HG02885 (cell line): ENCODE data around the gene DGKB.

Source experiments
- ATAC-seq: cut with Tn5 transposase; IDR thresholded peaks from one replicate; pipeline ENCODE4 v1.9.1; 2021; ENCODE audit warnings: mild to moderate bottlenecking; ENCODE audit not compliant: unreplicated experiment, poor library complexity

Gene DGKB

GRCh38 chr7:14419531-14419930, 483.0 kb downstream of the DGKB start:
- ATAC-seq: no peak

GRCh38 chr7:14418633-14419032, 483.9 kb downstream of the DGKB start:
- ATAC-seq: no peak

GRCh38 chr7:14414274-14414986, 488.1 kb downstream of the DGKB start:
- ATAC-seq: no peak

- ATAC-seq: no peak
Observed at GRCh38 chr7:14407246-14408015, 495.1 kb downstream of the DGKB start.

- no peak for ATAC-seq
Observed at GRCh38 chr7:14403587-14403986, 499.0 kb downstream of the DGKB start.

GRCh38 chr7:14400271-14400670, 502.3 kb downstream of the DGKB start:
- ATAC-seq: no peak

- ATAC-seq: no peak
Observed at GRCh38 chr7:14398526-14398925, 504.0 kb downstream of the DGKB start.

GRCh38 chr7:14395860-14396259, 506.7 kb downstream of the DGKB start:
- no peak for ATAC-seq

- ATAC-seq: no peak
Observed at GRCh38 chr7:14394786-14395185, 507.8 kb downstream of the DGKB start.

- ATAC-seq: no peak
Observed at GRCh38 chr7:14389595-14389994, 513.0 kb downstream of the DGKB start.

GRCh38 chr7:14389181-14389591, 513.4 kb downstream of the DGKB start:
- ATAC-seq: no peak

- no peak for ATAC-seq
Observed at GRCh38 chr7:14385074-14385473, 517.5 kb downstream of the DGKB start.

GRCh38 chr7:14381936-14382335, 520.6 kb downstream of the DGKB start:
- no peak for ATAC-seq

GRCh38 chr7:14381306-14381705, 521.2 kb downstream of the DGKB start:
- no peak for ATAC-seq

GRCh38 chr7:14380881-14381280, 521.7 kb downstream of the DGKB start:
- no peak for ATAC-seq

- no peak for ATAC-seq
Observed at GRCh38 chr7:14377646-14378266, 524.8 kb downstream of the DGKB start.

GRCh38 chr7:14376711-14377110, 525.8 kb downstream of the DGKB start:
- no peak for ATAC-seq

GRCh38 chr7:14375998-14376397, 526.6 kb downstream of the DGKB start:
- ATAC-seq: no peak

- no peak for ATAC-seq
Observed at GRCh38 chr7:14374336-14374735, 528.2 kb downstream of the DGKB start.

- no peak for ATAC-seq
Observed at GRCh38 chr7:14368285-14368684, 534.3 kb downstream of the DGKB start.

GRCh38 chr7:14351167-14351566, 551.4 kb downstream of the DGKB start:
- no peak for ATAC-seq
